HL-60/S4 (cell line): ENCODE results near the gene VWA8.
"Not testable (repeated sequence)": the region's sequence is repeated elsewhere in the genome, so short reads cannot be mapped to it uniquely, and the experiment has no call there.

Source experiments
- in situ Hi-C: fragments of 300-500 bp; cut with MboI; formaldehyde crosslinking; loops from 2 replicates; pipeline ENCODE4 v1.14.3; 2022; ENCODE audit warnings: low sequenced_read_pairs

VWA8 gene

GRCh38 chr13:41565216-41565615, 395.7 kb downstream of the VWA8 start:
- in situ Hi-C loops = no loop called here

GRCh38 chr13:41563984-41564365, 396.9 kb downstream of the VWA8 start:
- in situ Hi-C loops = no loop called here

DNA sequence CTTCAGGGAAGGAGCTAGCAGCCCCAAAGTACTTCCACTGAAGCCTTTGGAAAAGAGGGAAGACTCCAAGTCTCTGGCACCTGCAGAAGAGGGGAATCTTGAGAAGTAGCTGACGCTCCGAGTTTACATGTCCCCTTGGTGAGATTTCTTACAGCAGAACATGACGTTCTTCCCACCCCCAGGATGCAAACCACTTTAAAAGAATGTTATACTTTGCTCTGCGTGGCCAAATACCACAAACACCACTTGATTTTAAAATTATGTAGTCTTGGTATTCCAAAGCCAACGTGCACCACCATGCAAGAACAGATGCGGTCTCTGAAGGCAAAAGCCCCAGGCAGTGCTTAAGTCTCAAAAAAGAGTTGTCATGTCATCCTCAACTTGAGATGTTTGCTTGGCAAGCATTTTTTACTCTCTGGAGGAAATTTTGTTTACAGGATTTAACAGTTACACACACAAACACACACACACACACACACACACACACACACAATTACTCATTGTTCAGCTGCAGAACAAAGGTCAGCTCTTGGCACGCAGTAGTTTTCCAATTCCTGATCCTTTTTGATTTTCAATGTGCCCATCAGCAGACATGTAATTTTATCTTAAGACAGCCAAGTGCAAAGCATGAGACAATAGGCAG, 397.4 kb downstream of the VWA8 start:
- in situ Hi-C loops = no loop called here

DNA sequence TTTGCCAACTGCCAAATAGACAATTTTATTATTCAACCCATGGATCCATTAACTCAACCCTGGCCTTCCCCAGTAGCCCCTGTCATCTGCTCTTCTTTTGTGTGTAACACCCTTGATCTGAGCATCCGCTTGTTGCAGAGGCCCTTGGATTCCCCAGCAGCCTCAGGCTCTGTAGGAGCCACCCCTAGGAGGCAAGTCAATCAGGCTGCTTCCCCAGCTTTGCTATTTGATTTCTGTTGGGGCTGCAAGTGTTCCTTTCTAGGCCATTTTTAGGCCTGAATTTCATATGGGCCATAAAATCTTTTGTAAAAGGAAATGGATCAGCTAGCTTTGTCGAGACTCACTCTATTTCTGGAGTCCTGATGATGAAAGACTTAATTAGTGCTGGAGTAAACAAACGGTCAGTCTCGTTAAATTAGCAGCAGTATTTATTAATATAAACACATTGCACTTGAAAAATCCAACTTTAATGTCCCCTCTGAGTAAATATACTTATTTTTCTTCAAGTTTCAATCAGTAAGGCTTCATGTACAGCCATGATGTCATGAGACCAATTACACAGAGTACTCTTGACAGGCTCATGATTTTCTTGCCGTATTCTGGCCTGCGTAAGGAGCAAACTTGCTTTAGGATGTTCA, 398.2 kb downstream of the VWA8 start:
- in situ Hi-C loops = no loop called here

GRCh38 chr13:41562083-41562482, 398.8 kb downstream of the VWA8 start:
- in situ Hi-C loops = no loop called here

GRCh38 chr13:41561170-41561569, 399.7 kb downstream of the VWA8 start:
- in situ Hi-C loops = no loop called here

GRCh38 chr13:41558781-41559560, 401.9 kb downstream of the VWA8 start:
- in situ Hi-C loops = no loop called here

DNA sequence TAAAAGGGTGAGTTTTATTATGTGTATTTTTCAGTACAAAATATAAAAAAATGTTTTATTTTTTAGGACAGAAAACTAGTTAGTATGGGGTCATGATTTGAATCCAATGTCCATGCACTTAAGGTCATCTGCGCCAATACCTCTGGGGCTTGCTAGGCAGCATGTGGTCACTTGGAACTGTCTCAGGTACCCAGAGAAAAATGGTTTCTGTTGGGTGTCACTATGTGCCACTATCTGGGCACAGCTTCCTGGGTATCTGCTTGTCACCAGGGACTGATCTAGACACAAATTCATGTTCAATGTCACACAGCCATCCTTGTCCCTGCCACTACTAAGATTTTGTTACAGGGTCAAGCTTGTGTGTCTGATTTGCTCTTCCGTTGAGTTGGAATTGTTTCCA, 403.2 kb downstream of the VWA8 start:
- in situ Hi-C loops = no loop called here

- in situ Hi-C loops = no loop called here
Observed at GRCh38 chr13:41554626-41555386, 406.1 kb downstream of the VWA8 start.

GRCh38 chr13:41554180-41554579, 406.7 kb downstream of the VWA8 start:
- in situ Hi-C loops = no loop called here

GRCh38 chr13:41552031-41552430, 408.9 kb downstream of the VWA8 start:
- in situ Hi-C loops = no loop called here

DNA sequence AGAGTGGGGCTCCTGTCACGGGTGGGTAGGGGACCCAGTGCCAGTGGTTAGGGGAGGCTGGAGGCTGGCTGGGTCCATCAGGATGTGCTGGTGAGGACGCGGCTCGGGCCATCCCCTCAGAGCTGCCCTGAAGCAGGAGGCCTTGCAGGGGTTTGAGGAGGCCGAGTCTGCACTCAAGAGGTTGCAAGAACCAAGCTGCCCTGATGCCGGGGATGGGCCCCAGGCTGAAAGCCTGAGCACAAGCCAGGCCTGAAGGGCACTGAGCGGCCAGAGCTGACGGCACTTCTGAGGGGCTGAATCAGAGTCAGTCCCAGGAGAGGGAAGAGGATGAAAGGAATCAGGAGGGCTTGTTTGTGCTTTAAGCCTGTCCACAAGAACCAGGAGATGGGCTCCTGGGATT, 410.6 kb downstream of the VWA8 start:
- in situ Hi-C loops = no loop called here

DNA sequence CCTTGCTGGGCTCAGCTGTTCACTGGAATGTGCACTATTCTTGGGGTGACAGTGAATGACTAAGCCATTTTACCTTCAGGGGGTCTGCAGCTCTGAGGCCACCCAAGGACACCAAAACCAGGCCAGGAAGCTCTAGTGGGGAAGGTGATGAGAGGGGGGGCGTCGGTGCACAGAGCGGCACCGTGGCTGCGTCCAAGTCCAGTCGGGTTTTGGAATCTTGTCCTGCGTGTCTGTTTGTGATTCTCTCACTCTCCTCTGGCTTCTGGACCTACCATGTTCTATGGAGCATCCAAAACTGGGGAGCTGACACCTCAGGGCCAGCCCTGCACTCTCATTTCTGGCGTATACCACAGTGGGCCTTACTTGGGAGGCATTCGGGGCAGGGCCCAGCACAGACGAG, 411.4 kb downstream of the VWA8 start:
- in situ Hi-C loops = no loop called here

DNA sequence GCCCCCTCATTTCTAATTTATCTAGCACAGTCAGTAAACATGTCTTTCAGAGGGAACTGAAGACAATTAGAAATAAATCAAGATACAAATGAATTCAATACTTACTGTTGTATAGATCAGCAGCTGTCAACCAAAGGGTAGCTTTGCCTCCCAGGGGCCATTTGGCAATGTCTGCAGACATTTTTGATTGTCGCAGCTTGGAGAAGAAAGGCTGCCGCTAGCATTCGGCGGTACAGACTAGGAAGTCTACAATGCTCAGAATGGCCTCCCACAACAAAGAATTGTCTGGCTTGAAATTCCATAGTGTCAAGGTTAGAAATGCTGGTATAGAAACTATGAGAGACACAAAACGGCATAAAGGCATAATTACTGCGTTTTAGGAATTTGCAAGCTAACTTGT, 412.0 kb downstream of the VWA8 start:
- in situ Hi-C loops = no loop called here

GRCh38 chr13:41548031-41548430, 412.9 kb downstream of the VWA8 start:
- in situ Hi-C loops = no loop called here

DNA sequence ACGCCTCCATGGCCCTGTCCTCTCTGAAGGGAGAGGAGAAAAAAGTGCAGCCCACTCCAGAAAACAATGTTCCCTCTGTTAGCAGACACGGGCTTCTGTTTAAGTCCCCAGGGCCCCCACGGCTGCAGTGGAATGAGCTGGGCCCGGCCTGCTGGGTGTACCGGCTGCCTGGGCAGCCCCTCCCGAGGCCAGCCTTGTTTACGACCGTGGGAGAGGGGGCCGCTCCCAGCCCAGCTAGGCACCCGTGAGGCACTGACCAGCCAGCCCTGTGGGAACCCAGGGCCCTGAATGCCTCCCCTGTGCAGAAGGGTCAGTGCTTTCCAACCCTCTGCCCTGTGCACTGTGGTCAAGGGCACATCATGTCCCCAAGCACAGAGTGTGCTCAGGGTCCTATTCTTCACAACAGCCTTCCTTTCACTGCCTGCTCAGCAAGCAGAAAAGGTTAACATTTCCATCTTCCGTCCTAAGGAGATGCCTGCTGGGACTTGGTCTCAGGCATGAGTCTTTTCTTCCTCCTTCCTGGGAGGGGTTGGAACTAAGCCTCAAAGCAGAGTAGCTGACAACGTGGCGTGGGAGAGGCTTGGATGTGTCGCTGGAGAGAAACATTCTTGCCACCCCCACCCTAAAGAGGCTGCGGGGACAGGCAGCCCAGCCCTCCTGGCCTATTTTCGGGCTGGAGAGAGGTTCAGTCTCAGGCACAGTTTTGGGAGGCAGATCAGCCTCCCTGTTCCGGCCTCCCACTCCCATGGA, 413.5 kb downstream of the VWA8 start:
- in situ Hi-C loops = no loop called here

DNA sequence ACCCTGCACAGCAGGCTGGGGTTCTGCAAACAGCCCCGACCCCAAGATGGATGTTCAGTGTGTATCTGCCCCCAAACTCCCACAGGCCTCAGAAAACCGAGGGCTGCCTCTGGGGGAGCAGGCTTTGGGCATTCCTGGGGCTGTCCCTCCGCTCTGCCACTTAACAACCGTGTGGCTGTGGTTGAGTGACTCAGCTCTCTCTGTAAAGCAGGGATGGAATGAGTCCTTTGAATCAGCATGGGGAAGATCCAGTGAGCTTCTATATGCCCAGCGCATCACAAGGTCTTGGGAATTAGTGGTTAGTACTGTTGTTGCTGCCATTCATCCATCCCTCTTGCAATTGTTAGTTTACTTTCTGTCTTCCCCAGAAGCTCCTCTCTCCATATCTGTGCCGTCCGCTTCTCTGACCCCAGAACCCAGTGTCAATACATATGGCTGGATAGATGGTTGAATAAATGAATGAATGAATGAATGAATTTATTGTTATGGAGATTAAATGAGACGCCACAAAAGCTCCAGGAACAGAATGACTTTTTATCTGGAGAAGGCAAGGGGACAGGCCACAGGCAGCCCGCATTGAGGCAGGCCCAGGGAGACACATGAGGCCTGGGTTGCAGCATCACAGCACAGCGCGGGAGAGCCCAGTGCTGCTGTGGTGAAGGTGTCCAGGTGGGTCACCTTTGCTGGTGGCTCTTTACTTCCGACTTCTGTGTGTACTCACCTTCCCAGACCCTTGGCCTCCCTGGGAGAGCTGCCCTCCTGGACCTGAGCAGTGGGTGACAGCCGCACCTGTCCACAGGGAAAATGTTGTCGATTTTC, 414.3 kb downstream of the VWA8 start:
- in situ Hi-C loops = no loop called here

DNA sequence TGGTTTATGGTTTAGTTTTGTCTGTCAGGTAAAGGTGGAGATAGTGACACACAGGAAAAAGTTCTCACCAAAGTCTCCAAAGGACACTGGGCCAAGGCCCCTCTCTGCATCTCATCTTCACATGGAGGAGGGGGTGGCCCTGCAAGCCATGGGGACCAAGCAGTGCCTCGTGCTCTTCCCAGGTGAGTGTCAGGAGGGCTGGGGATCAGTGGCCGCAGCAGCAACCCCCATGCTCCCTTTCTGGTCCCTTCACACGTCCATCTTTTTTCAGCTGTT, 415.5 kb downstream of the VWA8 start:
- in situ Hi-C loops = no loop called here

GRCh38 chr13:41543664-41544300, 417.1 kb downstream of the VWA8 start:
- in situ Hi-C loops = no loop called here

GRCh38 chr13:41542799-41543198, 418.1 kb downstream of the VWA8 start:
- in situ Hi-C loops = not testable (repeated sequence)
